Measurements from ENCODE around the gene BICRA.
"Not testable (repeated sequence)": the region's sequence is repeated elsewhere in the genome, so short reads cannot be mapped to it uniquely, and the experiment has no call there.

The BICRA gene

GRCh38 chr19:47633517-47633916, 24.6 kb downstream of the BICRA start:
- Histone ChIP-seq H3K27ac (ENCODE audit: low read depth, low read length) (no peak overlapping the region), H3K4me3 (ENCODE audit: low read length) (no peak overlapping the region)
- 93% methylated on average over 4 of the region's 4 CpGs for WGBS

GRCh38 chr19:47633996-47634395, 25.1 kb downstream of the BICRA start:
- Histone ChIP-seq H3K4me1 (ENCODE audit: insufficient read depth, low read length) (peaks cover 8% of the 10 kb centered on the region), H3K9me3 (ENCODE audit: insufficient read depth, low read depth, low read length) (no peaks in the 10 kb centered on the region), H3K27ac (ENCODE audit: low read depth, low read length) (no peak overlapping the region), H3K27me3 (ENCODE audit: insufficient read depth, low read length) (no peaks in the 10 kb centered on the region), H3K36me3 (ENCODE audit: insufficient read depth, low read length) (peaks cover 4% of the 10 kb centered on the region; the same call in 1 of the 2 replicates), H3K4me3 (ENCODE audit: low read length) (no peak overlapping the region), H3K9ac (ENCODE audit: low read depth, low read length) (no peak overlapping the region)
- WGBS, result 92% methylated on average over 11 of the region's 11 CpGs

More at GRCh38 chr19:47633517-47633916, 24.6 kb downstream of the BICRA start:
- Histone ChIP-seq H3K36me3 (ENCODE audit: insufficient read depth, low read length) (peaks cover 4% of the 10 kb centered on the region; the same call in 1 of the 2 replicates), H3K27me3 (ENCODE audit: insufficient read depth, low read length) (no peaks in the 10 kb centered on the region), H3K9ac (ENCODE audit: low read depth, low read length) (no peak overlapping the region), H3K9me3 (ENCODE audit: insufficient read depth, low read depth, low read length) (no peaks in the 10 kb centered on the region), H3K4me1 (ENCODE audit: insufficient read depth, low read length) (peaks cover 8% of the 10 kb centered on the region)

DNA sequence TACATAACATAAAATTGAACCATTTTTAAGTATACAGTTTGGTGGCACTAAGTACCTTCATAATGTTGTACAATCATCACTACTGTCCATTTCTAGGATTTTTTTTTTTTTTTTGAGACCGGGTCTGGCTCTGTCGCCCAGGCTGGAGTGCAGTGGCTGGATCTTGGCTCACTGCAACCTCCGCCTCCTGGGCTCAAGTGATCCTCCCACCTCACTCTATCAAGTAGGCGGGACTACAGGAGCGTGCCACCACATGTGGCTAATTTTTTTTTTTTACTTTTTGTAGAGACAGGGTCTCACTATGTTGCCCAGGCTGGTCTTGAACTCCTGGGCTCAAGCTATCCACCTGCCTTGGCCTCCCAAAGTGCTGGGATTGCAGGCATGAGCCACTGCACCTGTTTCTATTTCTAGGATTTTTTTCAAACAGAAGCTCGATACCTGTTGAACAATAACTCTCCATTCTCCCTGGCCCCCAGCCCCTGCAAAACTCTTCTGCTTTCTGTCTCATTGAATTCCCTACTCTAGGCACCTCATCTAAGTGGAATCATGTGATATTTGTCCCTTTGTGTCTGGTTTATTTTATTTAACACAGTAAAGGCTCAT, 26.3 kb downstream of the BICRA start:
- WGBS, result 81% methylated on average over 6 of the region's 6 CpGs
- H3K4me3 ChIP-seq (ENCODE audit: low read length); H3K27me3 ChIP-seq (ENCODE audit: insufficient read depth, low read length); H3K36me3 ChIP-seq (ENCODE audit: insufficient read depth, low read length); H3K9ac ChIP-seq (ENCODE audit: low read depth, low read length); H3K9me3 ChIP-seq (ENCODE audit: insufficient read depth, low read depth, low read length); H3K4me1 ChIP-seq (ENCODE audit: insufficient read depth, low read length); H3K27ac ChIP-seq (ENCODE audit: low read depth, low read length): not testable (repeated sequence)

DNA sequence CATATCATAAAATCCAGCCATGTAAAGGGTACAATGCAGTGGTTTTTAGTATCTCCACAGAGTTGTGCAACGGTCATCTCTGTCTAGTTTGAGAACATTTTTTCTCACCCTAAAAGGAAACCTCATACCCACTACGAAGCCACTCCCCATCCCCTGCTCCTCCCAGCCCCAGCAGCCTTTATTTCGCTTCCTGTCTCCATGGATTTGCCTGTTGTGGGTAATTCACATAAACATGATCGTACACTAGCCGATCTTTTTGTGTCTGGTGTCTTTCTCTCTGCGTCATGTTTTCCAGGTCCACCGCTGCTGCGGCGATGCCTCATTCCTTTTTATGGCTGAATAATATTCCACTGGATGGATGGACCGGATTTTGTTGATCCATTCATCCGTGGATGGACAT, 28.6 kb downstream of the BICRA start:
- Histone ChIP-seq H3K9ac (ENCODE audit: low read depth, low read length) (no peak overlapping the region), H3K27ac (ENCODE audit: low read depth, low read length) (no peak overlapping the region)

DNA sequence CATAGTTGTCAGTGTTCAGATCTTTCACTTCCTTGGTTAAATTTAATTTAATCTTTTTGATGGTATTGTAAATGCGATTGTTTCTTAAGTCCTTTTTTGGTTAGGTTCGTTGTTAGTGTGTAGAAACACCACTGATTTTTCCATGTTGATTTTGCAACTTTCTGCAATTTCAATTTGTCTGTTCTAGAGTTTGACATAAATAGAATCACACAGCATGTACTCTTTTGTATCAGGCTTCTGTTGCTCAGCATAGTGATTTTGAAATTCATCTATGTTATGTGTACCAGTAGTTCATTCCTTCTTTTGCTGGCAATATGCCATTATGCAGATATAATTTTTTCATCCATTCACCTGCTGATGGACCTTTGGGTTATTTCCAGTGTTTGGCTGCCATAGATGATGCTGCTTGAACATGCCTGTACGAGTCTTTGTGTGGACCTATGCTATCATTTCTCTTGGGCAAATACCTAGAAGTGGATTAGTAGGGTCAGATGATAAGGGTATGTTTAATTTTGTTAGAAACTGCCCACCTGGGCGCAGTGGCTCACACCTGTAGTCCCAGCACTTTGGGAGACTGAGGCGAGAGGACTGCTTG, 33.1 kb downstream of the BICRA start:
- H3K27me3 ChIP-seq (ENCODE audit: insufficient read depth, low read length), result no peaks in the 10 kb centered on the region
- peaks cover 11% of the 10 kb centered on the region for H3K36me3 ChIP-seq (ENCODE audit: insufficient read depth, low read length)
- peaks cover 4% of the 10 kb centered on the region; the same call in 1 of the 2 replicates for H3K9me3 ChIP-seq (ENCODE audit: insufficient read depth, low read depth, low read length)
- H3K27ac ChIP-seq (ENCODE audit: low read depth, low read length), result no peak overlapping the region
- peaks cover 4% of the 10 kb centered on the region; the same call in 1 of the 2 replicates for H3K4me1 ChIP-seq (ENCODE audit: insufficient read depth, low read length)
- no peak overlapping the region for H3K9ac ChIP-seq (ENCODE audit: low read depth, low read length)
- 84% methylated on average over 5 of the region's 5 CpGs for WGBS
- no peak overlapping the region for H3K4me3 ChIP-seq (ENCODE audit: low read length)

More for the DNA sequence above, 28.6 kb downstream of the BICRA start:
- H3K36me3 ChIP-seq (ENCODE audit: insufficient read depth, low read length), result no peaks in the 10 kb centered on the region
- H3K4me1 ChIP-seq (ENCODE audit: insufficient read depth, low read length), result peaks cover 8% of the 10 kb centered on the region
- 93% methylated on average over 11 of the region's 11 CpGs for WGBS
- no peak overlapping the region for H3K4me3 ChIP-seq (ENCODE audit: low read length)
- H3K27me3 ChIP-seq (ENCODE audit: insufficient read depth, low read length), result no peaks in the 10 kb centered on the region
- H3K9me3 ChIP-seq (ENCODE audit: insufficient read depth, low read depth, low read length), result no peaks in the 10 kb centered on the region

GRCh38 chr19:47643281-47643680, 34.3 kb downstream of the BICRA start:
- peaks cover 4% of the 10 kb centered on the region; the same call in 1 of the 2 replicates for H3K9me3 ChIP-seq (ENCODE audit: insufficient read depth, low read depth, low read length)
- H3K4me1 ChIP-seq (ENCODE audit: insufficient read depth, low read length), result peaks cover 11% of the 10 kb centered on the region; the same call in 1 of the 2 replicates
- H3K27ac ChIP-seq (ENCODE audit: low read depth, low read length), result no peak overlapping the region
- 92% methylated on average over 5 of the region's 5 CpGs for WGBS
- H3K4me3 ChIP-seq (ENCODE audit: low read length), result no peak overlapping the region
- no peak overlapping the region for H3K9ac ChIP-seq (ENCODE audit: low read depth, low read length)
- H3K36me3 ChIP-seq (ENCODE audit: insufficient read depth, low read length), result peaks cover 12% of the 10 kb centered on the region
- no peaks in the 10 kb centered on the region for H3K27me3 ChIP-seq (ENCODE audit: insufficient read depth, low read length)

DNA sequence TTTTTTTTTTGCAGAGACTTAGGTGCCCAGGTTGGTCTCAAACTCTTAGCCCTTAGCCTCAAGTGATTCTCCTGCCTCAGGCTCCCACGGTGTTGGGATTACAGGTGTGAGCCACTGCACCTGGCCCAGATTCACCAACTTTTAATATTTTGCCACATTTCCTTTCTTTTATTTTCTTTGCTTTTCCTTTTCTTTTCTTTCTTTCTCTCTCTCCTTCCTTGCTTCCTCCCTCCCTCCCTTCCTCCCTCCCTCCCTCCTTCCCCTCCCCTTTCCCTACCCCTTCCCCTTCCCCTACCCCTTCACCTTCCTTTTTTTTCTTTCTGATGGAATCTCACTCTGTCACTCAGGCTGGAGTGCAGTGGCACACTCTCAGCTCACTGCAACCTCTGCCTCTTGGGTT, 35.3 kb downstream of the BICRA start:
- Histone ChIP-seq H3K27ac (ENCODE audit: low read depth, low read length) (no peak overlapping the region), H3K27me3 (ENCODE audit: insufficient read depth, low read length) (no peaks in the 10 kb centered on the region), H3K9ac (ENCODE audit: low read depth, low read length) (no peak overlapping the region), H3K4me3 (ENCODE audit: low read length) (no peak overlapping the region), H3K36me3 (ENCODE audit: insufficient read depth, low read length) (peaks cover 12% of the 10 kb centered on the region), H3K4me1 (ENCODE audit: insufficient read depth, low read length) (peaks cover 12% of the 10 kb centered on the region; the same call in 1 of the 2 replicates), H3K9me3 (ENCODE audit: insufficient read depth, low read depth, low read length) (peaks cover 4% of the 10 kb centered on the region; the same call in 1 of the 2 replicates)
- 90% methylated on average over 1 of the region's 1 CpG for WGBS

GRCh38 chr19:47644743-47645482, 36.0 kb downstream of the BICRA start:
- H3K27me3 ChIP-seq (ENCODE audit: insufficient read depth, low read length), result no peaks in the 10 kb centered on the region
- peaks cover 4% of the 10 kb centered on the region; the same call in 1 of the 2 replicates for H3K9me3 ChIP-seq (ENCODE audit: insufficient read depth, low read depth, low read length)
- peaks cover 12% of the 10 kb centered on the region; the same call in 1 of the 2 replicates for H3K4me1 ChIP-seq (ENCODE audit: insufficient read depth, low read length)
- H3K36me3 ChIP-seq (ENCODE audit: insufficient read depth, low read length), result peaks cover 17% of the 10 kb centered on the region
- no peak overlapping the region for H3K4me3 ChIP-seq (ENCODE audit: low read length)
- no peak overlapping the region for H3K27ac ChIP-seq (ENCODE audit: low read depth, low read length)
- WGBS, result 88% methylated on average over 18 of the region's 18 CpGs
- H3K9ac ChIP-seq (ENCODE audit: low read depth, low read length), result no peak overlapping the region

- peak overlapping the region; percentile 60; the same call in 1 of the 2 replicates for H3K27ac ChIP-seq (ENCODE audit: low read depth, low read length)
- H3K9ac ChIP-seq (ENCODE audit: low read depth, low read length), result no peak overlapping the region
- 93% methylated on average over 7 of the region's 7 CpGs for WGBS
- peaks cover 4% of the 10 kb centered on the region; the same call in 1 of the 2 replicates for H3K9me3 ChIP-seq (ENCODE audit: insufficient read depth, low read depth, low read length)
- H3K4me3 ChIP-seq (ENCODE audit: low read length), result no peak overlapping the region
- peaks cover 17% of the 10 kb centered on the region for H3K36me3 ChIP-seq (ENCODE audit: insufficient read depth, low read length)
- H3K4me1 ChIP-seq (ENCODE audit: insufficient read depth, low read length), result peaks cover 12% of the 10 kb centered on the region; the same call in 1 of the 2 replicates
- H3K27me3 ChIP-seq (ENCODE audit: insufficient read depth, low read length), result no peaks in the 10 kb centered on the region
Measured at GRCh38 chr19:47646924-47647323, 38.0 kb downstream of the BICRA start.

DNA sequence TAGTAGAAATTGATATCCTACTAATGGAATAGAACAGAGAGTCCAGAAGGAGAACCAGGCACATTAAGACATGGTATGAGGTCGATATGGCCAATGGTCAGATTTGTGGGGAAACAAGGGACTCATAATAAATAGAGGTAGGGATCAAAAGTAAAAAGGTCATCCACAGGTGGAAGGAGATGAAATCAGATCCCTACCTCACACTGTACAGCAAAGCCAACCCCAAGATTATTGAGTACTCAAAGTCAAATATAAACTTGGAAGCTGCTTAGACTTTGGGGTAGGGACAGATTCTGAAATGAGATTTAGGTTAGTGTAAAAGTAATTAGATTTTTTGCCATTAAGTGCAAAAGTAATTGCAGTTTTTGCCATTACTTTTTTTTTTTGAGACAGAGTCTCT, 40.7 kb downstream of the BICRA start:
- no peak overlapping the region for H3K4me3 ChIP-seq (ENCODE audit: low read length)
- H3K9ac ChIP-seq (ENCODE audit: low read depth, low read length), result no peak overlapping the region
- peaks cover 4% of the 10 kb centered on the region; the same call in 1 of the 2 replicates for H3K9me3 ChIP-seq (ENCODE audit: insufficient read depth, low read depth, low read length)
- H3K27me3 ChIP-seq (ENCODE audit: insufficient read depth, low read length), result no peaks in the 10 kb centered on the region
- WGBS, result 89% methylated on average over 1 of the region's 1 CpG
- H3K4me1 ChIP-seq (ENCODE audit: insufficient read depth, low read length), result peaks cover 12% of the 10 kb centered on the region; the same call in 1 of the 2 replicates
- H3K36me3 ChIP-seq (ENCODE audit: insufficient read depth, low read length), result peaks cover 17% of the 10 kb centered on the region
- no peak overlapping the region for H3K27ac ChIP-seq (ENCODE audit: low read depth, low read length)

GRCh38 chr19:47650700-47651099, 41.8 kb downstream of the BICRA start:
- Histone ChIP-seq H3K27me3 (ENCODE audit: insufficient read depth, low read length) (no peaks in the 10 kb centered on the region), H3K4me3 (ENCODE audit: low read length) (no peak overlapping the region), H3K9me3 (ENCODE audit: insufficient read depth, low read depth, low read length) (peaks cover 4% of the 10 kb centered on the region; the same call in 1 of the 2 replicates), H3K36me3 (ENCODE audit: insufficient read depth, low read length) (peaks cover 17% of the 10 kb centered on the region), H3K27ac (ENCODE audit: low read depth, low read length) (no peak overlapping the region), H3K4me1 (ENCODE audit: insufficient read depth, low read length) (peaks cover 12% of the 10 kb centered on the region; the same call in 1 of the 2 replicates), H3K9ac (ENCODE audit: low read depth, low read length) (no peak overlapping the region)
- WGBS, result 97% methylated on average over 7 of the region's 7 CpGs
